DOHH2 (cell line): ENCODE data around the gene SLC22A1.

Source experiments
- CTCF ChIP-seq: fragments of 200-600 bp; sonication (generic); IDR thresholded peaks from one replicate; pipeline ENCODE4 v1.5.1; 2014; ENCODE audit warnings: antibody characterized with exemption, mild to moderate bottlenecking, low read depth, low read length; ENCODE audit not compliant: poor library complexity, severe bottlenecking
- EZH2phosphoT487 ChIP-seq: fragments of 200-600 bp; sonication (generic); IDR thresholded peaks from 2 replicates; pipeline ENCODE4 v1.6.1; 2017; ENCODE audit warnings: borderline replicate concordance, mild to moderate bottlenecking, antibody characterized with exemption, low read length, moderate library complexity, mixed read lengths

GRCh38 chr6:160124007-160124406, 2.4 kb downstream of the SLC22A1 start:
- no peak for TF ChIP-seq CTCF
- TF ChIP-seq EZH2phosphoT487 = no peak
